Stimulated activated CD4-positive, alpha-beta T cell treated with anti-CD3 and anti-CD28 coated beads, Interleukin-12 subunit alpha, Interleukin-12 subunit beta, amount 100 ng/mL, for 4 hours (primary cell): ENCODE measurements around the gene ANO6.
"Not testable (repeated sequence)": the region's sequence is repeated elsewhere in the genome, so short reads cannot be mapped to it uniquely, and the experiment has no call there.

ENCODE experiments used
- DNase-seq: peaks from one replicate; pipeline ENCODE4 v3.0.0-alpha.2; 2020

ANO6 gene

GRCh38 chr12:45243963-45244362 is 28.1 kb downstream of the ANO6 start:
- no peak for DNase-seq

- no peak for DNase-seq
These were observed 28.9 kb downstream of the ANO6 start for GRCh38 chr12:45244561-45245343.

DNA sequence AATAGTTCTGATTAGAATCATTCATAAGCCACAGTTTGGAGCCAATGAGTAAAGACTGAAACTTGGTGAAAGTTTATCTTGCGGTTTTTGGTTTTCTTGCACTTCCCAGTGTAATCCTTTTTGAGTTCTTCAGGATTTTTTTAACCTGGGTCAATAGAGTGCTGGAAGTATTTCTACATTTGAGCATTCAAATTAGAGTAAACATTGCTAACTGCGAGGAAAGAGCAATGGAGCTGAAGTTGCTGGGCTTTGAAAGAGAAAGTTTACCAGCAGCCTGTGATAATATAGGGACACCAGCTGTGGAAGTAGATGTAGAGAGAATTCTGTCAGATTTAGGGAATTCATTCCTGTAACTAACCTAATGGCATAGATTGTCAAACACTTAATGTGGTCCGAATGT is 30.3 kb downstream of the ANO6 start:
- no peak for DNase-seq

DNA sequence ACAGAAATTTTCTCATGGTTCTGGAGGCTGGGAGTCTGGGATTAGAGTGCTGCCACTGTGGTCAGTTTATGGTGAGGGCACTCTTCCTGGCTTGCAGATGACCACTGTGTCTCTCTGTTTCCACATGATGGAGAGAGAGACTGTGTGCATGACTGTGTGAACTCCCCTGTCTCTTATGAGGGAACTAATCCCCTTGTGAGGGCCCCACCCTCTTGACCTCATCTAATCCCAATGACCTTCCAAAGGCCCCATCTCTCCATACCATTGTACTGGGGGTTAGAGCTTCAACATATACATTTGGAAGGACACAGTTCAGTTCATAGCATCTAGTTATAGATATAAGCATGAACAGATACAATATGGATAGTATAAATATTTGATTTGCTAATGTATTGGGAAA is 31.7 kb downstream of the ANO6 start:
- no peak for DNase-seq

- DNase-seq: no peak
These were observed 32.2 kb downstream of the ANO6 start for GRCh38 chr12:45248095-45248494.

DNA sequence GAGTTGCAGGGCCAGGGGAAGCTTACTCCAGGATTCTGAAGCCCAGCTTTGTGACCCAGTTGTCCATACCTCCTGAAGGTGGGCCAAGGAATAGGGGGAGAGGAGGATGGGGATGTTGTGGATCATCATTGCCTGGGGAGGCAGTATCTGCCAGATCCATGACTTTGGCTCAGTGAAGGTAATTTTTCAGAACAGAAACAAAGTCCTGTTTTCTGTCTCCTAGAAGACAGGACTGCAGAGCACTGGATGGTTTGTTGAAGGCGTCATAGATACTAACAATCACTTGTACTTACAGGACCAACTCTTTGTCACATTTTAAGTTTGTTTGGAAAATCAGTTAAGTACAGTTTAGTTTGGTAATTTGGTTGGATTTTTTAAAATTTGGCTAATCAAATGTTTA is 38.4 kb downstream of the ANO6 start:
- no peak for DNase-seq

DNA sequence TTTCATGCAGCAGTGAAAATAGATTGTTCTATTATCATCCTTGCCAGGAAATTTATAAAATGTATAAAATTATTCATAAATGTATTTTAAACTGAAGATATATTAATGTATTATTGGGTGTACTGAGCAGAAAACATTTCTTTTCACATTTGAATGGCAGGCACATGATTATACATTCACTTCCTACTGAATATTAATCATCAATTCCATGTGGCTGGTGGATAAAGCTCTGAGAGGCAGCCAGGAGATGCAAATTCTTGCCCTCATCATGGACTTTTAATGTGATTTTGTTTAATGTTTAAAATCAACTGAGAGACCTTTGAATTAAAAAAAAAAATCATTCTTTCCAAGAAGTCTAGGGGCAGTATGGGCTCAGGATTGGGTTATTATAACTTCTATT is 40.8 kb downstream of the ANO6 start:
- DNase-seq: no peak

- no peak for DNase-seq
These were observed 41.5 kb downstream of the ANO6 start for GRCh38 chr12:45257185-45257930.

- no peak for DNase-seq
These were observed 43.8 kb downstream of the ANO6 start for GRCh38 chr12:45259675-45260074.

DNA sequence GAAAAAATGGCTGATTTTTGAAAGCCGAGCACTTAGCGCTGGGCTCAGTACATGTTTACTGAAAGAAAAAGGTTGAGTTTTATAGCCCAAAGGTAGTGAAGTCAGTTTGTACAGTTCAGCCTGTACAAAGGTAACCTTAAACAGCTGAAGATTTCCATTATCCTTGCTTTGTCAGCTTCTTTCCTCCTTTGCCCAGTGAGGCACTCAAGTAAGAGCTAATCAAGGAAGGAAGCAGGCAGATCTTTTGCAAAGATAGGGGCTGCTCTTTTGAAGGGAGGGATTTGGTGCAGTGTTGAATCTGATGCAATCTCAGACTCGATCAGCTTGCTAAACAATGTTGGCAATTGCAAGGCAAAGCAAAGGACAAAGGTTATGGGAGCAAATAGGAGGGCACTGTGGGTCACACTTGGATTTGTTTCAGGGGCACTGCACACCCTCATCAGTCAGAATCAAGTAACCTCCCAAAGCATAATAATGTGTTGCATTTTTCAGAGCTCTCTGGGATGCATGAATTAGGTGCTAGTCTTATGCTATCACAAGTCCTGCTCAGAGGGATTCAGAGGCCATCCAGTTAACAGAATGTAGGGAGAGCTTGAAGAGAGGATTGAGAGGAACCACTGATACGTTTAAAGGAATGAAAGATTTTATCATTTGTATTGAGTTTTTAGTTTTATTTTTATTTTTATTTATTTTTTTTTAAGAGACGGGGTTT is 44.4 kb downstream of the ANO6 start:
- DNase-seq: no peak

DNA sequence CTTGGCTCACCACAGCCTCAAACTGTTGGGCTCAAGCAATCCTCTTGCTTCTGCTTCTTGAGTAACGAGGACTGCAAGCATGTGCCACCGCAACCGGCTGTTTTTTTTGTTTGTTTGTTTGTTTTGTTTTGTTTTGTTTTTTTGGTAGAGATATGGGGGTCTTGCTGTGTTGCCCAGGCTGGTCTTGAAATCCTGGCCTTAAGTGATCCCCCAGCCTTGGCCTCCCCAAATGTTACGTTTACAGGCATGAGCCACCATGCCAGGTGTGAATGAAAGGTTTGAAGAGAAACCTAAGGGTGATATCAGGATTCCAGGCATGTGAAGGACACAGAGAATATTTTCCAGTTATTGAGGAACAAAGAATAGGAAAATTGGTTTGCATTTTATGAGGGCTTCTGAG is 45.0 kb downstream of the ANO6 start:
- no peak for DNase-seq

GRCh38 chr12:45262185-45262584 is 46.3 kb downstream of the ANO6 start:
- not testable (repeated sequence) for DNase-seq

GRCh38 chr12:45263587-45263986 is 47.7 kb downstream of the ANO6 start:
- no peak for DNase-seq

DNA sequence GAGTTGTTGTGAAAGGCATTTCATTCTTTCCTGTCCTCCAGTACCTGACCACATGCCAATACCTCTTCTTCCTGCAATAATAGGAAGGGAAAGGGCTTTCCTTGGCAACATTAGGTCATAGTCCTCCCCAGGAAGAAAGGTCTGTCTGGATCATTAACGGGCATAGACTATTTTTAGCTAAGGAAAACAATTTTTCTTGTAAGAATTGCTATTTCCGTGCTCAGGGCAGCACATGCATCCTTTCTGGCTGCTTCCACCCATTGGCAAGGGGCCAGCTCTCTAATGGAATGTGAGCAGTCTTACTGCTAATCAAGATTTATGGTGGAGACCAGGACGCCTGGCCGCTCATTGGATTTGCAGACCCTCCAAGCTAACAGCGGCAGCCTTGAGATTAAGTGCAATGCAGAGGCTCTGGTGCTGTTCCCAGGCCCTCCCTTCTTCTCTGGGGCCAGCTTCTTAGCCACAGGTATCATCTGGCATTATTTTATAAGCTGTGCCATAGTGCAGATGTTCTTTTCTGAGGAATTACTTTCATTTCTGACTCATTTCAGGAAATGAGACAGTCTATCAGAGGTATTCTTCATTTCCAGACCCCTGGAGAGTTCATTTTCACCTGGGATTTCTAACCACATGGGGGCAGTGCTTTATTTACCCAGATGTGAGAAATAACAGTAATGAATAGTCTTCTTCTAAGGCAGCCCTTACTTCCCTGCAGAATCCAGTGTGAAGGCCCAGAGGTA is 52.9 kb downstream of the ANO6 start:
- no peak for DNase-seq

DNA sequence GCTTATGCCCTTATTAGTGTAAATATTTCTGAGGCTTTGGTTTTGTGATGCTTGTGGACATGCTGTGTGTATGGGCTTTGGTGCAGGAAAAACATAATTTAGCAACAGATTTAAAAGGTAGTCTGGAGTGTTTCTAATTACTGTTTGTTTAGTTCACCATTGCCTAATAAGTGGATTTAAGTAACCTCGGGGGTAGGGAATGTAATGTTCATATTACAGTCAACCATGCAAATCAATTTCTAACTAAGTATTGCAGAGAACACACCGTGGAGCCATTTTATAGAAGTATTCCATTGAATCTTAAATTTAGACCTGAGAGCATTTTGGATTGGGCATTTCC is 53.5 kb downstream of the ANO6 start:
- no peak for DNase-seq

DNA sequence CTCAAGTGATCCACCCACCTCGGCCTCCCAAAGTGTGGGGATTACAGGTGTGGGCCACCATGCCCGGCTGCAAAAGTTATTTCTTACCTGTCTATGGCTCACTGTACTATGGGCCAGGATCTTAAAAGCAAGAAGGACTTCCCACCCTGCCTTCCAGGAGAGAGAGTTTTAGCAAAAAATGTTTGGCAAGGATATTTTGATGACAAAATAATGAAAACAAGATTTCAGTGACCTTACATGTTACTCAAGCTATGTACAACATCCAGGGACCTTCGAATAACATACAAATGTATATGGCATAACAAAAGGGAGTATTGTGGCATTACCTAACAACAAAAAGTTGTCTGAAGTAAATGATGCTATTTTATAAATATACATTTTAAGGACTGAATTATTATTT is 55.1 kb downstream of the ANO6 start:
- DNase-seq: no peak

DNA sequence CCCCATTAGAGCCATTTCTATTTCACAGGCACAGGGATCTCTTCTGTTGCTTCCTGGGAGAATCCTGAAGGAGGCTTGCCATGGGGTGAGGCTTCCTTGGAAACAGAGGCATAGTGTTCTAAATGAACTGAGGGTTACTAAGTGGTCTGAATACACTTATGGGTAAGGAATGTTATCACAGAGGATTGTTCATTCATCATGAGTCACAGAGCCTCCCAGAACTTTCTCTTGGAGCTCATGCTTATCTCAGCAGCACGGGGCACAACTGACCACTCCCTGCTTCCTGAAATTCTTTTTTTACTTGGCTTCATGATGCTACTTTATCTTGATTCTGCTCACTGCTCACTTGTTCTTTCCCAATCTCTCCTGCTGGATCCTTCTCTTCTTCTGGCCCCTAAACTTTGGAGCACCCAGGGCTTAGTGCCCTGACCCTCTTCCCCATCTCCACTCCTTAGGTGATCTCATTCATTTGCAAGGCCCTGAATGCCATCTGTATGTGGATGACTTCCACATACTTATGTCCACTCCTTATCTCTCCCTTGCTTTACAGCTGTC is 57.9 kb downstream of the ANO6 start:
- DNase-seq: no peak

DNA sequence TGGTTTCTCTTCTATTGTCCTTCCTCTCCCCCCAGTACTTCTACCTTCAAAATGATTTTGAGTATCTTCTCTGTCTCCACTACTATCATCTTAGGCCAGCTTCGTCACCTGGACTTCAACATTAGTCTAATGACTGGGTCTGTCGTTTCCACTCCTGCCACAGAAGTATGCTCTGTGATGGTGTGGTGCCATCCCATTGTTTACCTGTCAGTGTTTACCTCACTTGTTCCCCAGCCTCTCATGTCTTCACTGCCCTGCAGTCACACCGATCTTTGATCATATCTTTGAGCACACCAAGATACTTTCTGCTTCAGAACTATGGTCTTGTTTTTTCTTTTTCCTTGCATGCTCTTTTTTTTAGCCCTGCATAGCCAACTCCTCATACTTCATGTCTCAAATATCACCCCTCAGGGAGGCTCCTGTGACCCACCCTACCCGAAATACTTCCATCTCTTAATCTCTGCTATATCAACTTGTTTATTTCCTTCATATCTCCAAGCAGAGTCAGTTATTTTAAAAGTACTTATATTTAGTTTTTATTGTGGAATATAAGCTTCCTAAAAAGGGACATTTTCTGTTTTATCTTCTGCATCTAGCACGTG is 60.4 kb downstream of the ANO6 start:
- DNase-seq: no peak

GRCh38 chr12:45278447-45278846 is 62.6 kb downstream of the ANO6 start:
- no peak for DNase-seq

DNA sequence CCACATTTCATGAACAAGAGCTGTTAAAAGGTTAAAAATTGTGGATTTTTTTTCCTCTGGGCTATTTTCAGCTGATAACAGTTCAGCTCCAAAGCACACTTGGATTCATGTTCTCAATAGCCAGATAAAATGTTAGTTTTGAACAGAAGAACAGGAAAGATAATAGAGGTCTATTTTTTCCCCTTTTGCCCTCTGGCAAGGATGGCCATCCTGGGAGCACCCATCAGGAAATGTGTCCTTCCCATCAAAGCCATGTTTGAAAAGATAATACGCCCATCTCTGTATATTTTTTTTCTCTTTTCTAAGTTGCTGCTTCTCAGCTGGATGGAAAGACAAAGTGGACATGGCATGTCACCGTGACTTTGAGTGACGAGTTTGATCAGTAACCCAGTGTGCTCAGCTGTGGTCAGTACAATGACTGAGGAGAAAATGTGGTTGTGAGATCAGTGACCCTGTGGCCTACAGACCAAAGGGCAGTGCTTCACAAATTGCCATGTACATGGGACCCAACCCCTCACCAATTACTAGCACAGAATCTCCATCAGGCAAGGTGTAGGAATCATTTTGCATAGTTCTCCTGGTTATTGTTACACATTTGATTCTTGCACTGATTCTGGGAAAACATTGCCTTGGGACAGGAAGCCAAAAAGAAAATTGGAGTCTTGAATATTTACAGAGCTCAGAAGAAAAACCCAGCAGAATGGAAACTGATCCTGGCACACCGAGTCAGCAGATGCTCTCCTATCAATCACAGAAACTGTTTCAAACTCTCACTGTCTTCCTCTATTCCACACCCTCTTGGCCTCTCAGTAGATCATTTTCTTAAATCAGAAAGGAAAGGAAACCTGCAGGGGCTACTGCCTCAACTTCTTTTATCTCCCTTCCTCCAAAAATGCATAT is 64.3 kb downstream of the ANO6 start:
- DNase-seq: no peak

GRCh38 chr12:45281994-45282393 is 66.1 kb downstream of the ANO6 start:
- no peak for DNase-seq
